Testis (tissue), 2 donors: ENCODE results near the gene POU5F2.

Experiments
- CTCF ChIP-seq, 3 experiments: fragments of 450-650 bp in 2 of 3; fragments of 200-600 bp in 1 of 3; sonication (generic) in 1 of 3; IDR thresholded peaks; one replicate each; pipeline ENCODE4 v1.5.1; 2016 to 2019; ENCODE audit warnings: antibody characterized with exemption in 3 of 3, mild to moderate bottlenecking in 2 of 3, moderate library complexity in 1 of 3
- POLR2A ChIP-seq: fragments of 450-650 bp; IDR thresholded peaks from one replicate; pipeline ENCODE4 v1.6.1; 2017; ENCODE audit warnings: antibody characterized with exemption, mild to moderate bottlenecking, moderate library complexity

DNA sequence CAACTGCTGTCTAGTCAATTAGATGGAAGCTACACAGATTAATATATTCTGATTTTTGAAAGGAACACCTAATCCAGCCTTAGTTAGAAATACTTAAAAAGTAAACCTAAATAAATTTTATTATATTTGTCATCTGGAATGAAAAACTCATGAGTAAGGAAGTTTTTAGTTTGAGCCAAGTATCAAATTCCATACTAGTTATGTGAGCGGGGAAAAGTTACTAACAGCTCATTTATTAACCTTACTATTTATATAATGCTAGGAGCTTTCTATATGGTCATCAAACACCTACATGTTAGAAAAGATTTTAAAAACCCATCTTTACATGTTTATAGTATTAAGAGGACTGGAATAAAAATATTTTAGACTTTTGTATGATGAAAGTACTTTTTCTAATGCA, 41.6 kb upstream of the POU5F2 start:
- no peak for TF ChIP-seq CTCF (IDR thresholded peaks at IDR 0.05)
- no peak for TF ChIP-seq POLR2A
